ENCODE results near the gene SGO1.
"Not testable (repeated sequence)": the region's sequence is repeated elsewhere in the genome, so short reads cannot be mapped to it uniquely, and the experiment has no call there.

SGO1 gene

GRCh38 chr3:20185679-20186599, at the start of gene SGO1:
SGO1 (minus strand) TSS chr3:20186206; CDS start chr3:20184027, 2,179 bp downstream.
- DNase-seq = peak; percentile 96 to 99

DNA sequence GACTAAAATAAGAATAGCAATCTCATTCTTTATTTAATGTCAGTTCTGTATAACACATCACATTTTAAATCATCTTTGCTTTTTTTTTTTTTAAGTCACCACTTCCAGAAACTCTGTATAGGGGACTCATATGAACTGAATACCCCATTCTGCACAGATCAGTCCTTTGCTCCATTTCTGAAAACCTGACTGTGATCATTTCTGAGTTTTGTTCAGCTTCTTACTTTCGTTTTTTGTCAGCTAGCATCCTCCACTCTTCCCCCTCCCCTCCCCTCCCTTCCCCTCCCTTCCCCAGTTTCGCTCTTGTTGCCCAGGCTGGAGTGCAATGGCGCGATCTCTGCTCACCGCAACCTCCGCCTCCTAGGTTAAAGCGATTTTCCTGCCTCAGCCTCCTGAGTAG, 49.8 kb upstream of the SGO1 start:
- DNase-seq = no peak

DNA sequence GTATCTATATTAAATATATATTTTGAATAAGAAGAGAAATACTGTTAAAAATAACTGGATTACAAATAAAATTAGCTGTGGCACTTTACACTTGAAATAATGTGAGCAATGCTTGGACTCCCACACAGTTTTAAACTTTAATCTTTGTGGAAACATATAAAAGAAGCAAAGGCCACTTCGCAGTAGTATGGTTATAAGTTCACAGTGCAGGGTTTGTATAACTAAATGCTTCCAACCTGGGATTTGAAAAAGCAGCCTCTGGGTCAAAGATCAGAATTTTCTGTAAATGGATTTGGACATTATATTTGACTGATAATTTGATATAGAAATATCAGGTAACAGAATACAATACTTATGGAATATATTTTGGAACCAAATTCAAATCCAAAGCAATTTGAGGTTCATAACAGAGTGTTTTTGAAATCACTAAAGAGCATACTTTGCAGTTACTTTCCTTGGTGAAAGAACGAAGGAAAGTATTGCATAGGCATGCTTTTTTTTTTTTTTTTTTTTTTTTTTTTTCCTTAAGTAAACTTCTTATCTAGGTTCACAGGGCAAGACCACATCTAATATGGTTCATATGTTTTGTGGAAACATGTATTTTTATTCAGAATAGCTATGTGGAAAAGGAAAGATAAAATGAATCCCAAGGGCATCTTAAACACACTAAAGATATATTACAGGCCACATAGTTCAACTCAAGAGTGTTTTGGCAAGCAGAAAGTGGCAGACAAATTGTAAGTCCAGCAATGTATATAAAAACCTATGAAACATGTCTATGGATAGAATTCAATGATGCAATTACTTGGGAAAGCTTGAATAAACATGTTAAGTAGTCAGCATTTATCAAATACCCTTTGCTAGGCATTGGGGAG, 47.1 kb upstream of the SGO1 start:
- no peak for DNase-seq

DNA sequence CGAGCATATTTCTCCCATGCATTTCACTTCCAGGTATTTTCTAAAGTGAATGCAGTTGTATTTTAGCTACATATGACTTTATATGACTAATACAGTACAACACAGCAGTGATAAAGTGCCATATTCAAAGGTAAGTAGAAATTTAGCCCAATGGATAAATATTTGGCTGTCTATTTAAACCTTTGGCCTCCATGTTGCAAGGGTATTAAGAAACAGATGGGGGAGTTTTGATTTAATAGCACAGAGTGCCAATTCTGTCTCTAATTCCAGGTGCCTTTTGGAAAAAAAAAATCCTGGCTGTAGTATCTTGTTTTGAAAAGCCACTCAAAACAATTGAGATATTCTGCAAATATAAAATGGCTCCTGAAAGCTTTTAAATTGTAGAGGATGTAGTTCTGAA, 44.9 kb upstream of the SGO1 start:
- DNase-seq = no peak

GRCh38 chr3:20225769-20226168, 39.8 kb upstream of the SGO1 start:
- peak; percentile 52 to 77 for DNase-seq

GRCh38 chr3:20222274-20222673, 36.3 kb upstream of the SGO1 start:
- DNase-seq = no peak

DNA sequence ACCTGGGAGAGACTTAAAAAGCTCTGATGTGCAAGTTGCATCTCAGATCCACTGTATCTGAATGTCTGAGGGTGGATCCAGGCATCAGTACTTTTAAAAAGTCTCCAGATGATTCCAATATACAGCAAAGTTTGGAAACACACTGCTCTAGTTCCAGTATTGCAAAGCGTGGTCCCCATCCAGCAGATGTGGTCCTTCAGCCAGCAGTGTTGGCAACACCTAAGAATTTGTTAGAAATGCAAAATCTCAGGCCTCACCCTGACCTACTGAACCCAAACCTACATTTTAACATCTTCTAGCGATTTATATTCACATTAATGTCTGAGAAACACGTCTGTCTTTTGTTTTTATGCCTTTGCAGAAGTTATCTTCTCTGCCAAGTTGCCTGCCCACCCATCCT, 32.2 kb upstream of the SGO1 start:
- no peak for DNase-seq

- DNase-seq = no peak
Observed at GRCh38 chr3:20215636-20216035, 29.6 kb upstream of the SGO1 start.

- not testable (repeated sequence) for DNase-seq
Observed at GRCh38 chr3:20213491-20213890, 27.5 kb upstream of the SGO1 start.

DNA sequence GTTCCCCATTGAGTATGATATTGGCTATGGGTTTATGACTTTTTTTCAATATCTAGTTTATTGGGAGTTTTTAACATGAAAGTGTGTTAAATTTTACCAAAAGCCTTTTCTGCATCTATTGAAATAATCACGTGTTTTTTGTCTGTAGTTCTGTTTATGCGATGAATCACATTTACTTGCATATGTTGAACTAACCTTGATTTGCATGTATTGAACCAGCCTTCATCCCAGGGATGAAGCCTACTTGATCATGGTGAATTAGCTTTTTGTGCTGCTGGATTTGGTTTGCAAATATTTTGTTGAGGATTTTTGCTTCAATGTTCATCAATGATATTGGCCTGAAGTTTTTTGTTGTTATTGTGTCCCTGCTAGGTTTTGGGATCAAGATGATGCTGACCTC, 21.9 kb upstream of the SGO1 start:
- peak; percentile 77 to 83 for DNase-seq

DNA sequence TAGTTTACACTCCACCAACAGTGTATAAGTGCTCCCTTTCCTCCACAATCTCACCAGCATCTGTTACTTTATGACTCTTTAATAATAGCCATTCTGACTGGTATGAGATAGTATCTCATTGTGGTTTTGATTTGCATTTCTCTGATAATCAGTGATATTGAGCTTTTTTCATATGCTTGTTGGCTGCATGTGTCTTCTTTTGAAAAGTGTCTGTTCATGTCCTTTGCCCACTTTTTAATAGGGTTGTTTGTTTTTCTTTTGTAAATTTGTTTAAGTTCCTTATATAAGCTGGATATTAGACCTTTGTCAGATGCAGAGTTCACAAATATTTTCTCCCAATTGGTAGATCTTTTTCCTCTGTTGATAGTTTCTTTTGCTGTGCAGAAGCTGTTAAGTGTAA, 19.9 kb upstream of the SGO1 start:
- DNase-seq = not testable (repeated sequence)

- DNase-seq = no peak
Observed at GRCh38 chr3:20201143-20201542, 15.1 kb upstream of the SGO1 start.

- no peak for DNase-seq
Observed at GRCh38 chr3:20197775-20198174, 11.8 kb upstream of the SGO1 start.

GRCh38 chr3:20194793-20195460, 8.9 kb upstream of the SGO1 start:
- no peak for DNase-seq

GRCh38 chr3:20190991-20191390, 5.0 kb upstream of the SGO1 start:
- DNase-seq = peak in 1 of 2 experiments; percentile 17

DNA sequence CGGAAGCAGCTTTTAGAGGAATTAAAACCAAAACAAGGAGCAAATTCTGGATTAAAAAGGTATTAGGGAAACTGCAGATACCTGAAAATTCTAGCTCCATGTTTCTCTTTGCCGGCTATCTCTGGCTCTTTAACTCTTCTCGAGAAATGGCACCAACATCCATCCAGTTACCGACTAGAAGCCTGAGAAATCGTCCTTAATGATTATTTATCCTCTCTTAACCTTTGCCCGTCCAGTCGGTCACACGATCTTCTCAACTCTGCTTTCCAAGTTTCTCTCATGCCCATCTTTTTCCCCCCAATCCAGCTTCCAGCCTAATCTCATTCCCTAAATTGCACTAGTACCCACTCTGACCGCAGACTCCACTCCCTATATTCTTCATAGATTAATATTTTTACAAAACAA, 596 bp upstream of the SGO1 start:
- peak in 1 of 2 experiments; percentile 47 for DNase-seq

- peak in 1 of 2 experiments; percentile 58 for DNase-seq
Observed at GRCh38 chr3:20185331-20185678, 701 bp downstream of the SGO1 start.

DNA sequence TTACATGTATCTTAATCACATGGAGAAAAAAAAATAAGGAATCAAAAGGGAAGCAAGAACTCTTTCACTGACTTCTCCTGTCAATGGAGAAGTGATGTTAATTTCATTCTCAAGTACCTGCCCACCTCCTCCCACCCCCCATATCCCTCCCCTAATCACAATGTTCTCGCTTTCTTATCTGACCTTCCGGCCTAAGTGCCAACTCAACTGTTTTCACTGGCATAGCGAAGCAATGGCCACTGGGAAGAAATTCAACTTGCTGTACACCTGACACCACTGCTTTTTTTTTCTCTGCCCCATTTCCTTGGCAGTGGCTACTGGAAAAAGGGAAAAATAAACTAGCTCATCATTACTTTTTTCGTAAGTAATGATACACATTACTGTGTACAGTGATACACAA, 3.8 kb downstream of the SGO1 start:
- no peak for DNase-seq

DNA sequence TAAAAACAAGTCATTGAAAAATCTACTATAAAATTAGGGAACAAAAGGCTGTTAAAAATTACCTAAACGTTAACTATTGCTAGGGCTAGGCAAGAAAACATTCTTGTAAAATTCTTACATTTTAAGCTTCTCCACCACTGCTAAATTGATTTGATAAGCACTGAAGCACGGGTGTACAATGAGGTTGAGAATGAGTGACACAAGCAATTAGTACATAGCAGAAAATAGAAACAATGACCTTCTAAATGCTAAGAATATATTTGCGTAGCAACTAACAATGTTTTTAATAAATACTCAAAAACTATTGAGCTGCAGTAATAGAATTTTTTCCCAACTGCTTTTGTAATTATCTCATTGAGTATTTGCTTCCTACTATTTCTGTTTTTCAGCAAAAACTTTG, 4.7 kb downstream of the SGO1 start:
- no peak for DNase-seq

- no peak for DNase-seq
Observed at GRCh38 chr3:20173844-20174410, 12.1 kb downstream of the SGO1 start.

DNA sequence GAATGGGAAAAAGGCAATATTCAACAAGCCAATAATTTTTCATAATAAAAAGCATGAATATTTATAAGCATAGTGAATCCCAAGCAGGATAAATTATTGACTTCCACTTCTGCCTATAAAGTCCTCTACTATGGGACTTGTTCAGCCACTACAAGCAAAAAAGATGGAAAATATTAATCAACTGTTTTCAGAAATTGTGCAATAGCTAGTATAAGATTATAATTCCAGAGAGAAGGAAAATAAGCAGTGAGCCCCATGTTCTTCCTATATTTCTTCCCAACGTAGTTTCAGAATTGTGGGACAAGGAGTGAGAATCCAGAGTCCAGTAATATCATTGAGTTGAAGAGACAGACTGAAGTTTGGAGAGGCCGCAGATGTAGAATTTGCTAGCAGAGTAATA, 24.3 kb downstream of the SGO1 start:
- DNase-seq = no peak

DNA sequence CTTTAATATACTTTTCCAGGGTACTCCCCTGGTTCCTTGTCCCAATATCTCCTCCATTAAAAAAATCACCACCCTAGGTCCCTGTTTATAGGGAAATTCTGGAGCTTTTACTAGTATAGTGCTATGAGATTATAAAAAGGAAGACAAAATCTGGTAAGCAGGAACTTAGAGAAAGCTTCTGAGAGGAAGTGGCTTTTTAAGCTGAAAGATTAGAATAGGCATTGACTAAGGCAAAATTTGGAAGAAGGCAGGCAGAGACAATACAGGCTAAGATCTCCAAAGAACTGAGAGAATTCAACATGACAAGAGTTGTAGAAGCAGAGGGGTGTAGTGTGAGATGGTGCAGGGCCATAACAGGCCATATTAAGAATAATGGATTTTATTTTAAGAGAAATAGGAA, 25.8 kb downstream of the SGO1 start:
- DNase-seq = no peak

GRCh38 chr3:20154928-20155327, 31.1 kb downstream of the SGO1 start:
- peak in 1 of 2 experiments; percentile 3 for DNase-seq
